Inferior parietal cortex (tissue), 1 donor: Measurements from ENCODE around the gene GPC5.

ENCODE experiments used
- DNase-seq: peaks from one replicate; pipeline ENCODE4 v3.0.0-alpha.2; 2016; ENCODE audit errors: extremely low spot score

GPC5 gene

DNA sequence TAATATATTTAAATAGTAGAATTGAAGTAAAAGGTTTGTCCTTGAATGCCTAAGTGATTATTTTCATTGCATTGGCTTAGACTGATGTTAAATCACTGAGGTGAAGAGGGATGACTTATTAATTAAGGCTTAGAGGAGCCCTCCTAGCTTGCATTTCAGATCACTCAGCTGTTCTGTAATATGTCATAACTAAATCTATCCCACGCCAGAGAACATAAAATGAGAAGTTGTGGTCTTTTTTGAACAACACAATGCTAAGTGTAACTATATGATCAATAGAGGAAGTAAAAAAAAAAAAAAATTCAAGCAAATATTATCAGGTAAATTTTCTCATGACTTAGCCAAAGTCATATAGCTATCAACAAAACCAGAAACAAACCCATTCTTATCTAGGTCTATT, 752.2 kb downstream of the GPC5 start:
- DNase-seq: no peak

DNA sequence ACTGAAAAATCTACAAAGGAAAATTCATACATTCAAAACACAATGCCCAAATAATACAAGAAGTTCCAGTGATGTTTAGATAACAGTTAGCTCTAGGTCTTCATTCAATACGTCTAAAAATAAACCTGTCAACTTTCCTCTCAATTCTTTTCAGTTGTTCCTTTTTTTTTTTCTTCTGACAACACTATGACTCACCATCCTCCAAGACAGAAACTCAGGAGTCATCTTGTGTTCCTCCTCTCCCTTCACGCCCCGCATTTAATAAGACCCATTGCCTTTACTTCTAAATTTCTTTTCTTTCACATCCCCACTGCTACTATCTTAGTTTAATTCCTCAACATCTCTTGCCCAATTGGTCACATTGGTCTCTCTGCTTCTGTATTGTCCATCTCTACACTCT, 759.9 kb downstream of the GPC5 start:
- DNase-seq: no peak

DNA sequence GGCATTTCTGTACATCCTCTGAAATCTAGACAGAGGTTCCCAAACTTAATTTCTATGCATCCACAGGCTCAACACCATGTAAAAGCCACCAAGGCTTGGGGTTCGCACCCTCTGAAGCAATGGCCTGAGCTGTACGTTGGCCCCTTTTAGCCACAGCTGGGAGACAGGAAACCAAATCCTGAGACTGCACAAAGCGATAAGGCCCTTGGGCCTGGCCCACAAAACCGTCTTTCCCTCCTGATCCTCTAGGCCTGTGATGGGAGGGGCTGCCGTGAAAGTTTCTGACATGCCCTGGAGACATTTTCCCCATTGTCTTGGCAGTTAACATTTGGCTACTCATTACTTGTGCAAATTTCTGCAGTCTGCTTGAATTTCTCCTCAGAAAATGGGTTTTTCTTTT, 766.4 kb downstream of the GPC5 start:
- DNase-seq: no peak

DNA sequence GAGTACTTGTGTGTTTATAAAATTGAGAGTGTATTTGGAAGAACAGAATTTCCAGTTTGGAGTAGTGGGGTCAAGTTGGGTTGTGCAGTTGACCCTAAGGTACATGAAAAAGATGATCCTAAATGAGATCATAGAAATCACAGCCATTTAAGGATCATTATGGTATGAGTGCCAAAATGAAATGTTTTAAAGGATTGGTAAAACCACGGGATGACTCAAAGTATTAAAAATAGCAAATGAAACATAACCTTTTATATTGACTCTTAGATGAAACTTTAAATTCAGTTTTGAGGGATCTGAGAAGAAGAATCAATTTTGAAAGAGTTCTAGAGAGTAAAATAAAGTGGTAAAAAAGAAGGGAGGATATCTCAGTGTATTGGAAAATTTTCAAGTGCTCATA, 773.8 kb downstream of the GPC5 start:
- no peak for DNase-seq

DNA sequence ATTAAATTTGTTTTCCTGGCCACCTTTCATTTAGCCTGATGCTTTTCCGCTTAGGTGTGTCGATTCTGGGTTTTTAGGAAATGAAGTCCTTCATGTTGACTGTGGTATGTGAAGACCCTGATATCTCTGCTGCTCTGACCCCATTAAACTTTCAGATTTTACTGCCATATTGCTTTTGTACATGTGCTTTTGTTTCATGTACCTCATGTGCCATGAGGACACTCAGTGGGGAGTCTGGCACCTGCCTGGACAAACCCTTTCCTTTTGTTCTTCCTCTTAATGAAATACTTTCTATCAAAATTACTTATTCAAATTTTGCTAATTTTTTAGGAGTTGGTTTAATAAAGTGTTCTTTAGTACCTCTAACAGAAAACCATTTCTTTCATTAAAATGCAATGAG, 774.8 kb downstream of the GPC5 start:
- DNase-seq: no peak

DNA sequence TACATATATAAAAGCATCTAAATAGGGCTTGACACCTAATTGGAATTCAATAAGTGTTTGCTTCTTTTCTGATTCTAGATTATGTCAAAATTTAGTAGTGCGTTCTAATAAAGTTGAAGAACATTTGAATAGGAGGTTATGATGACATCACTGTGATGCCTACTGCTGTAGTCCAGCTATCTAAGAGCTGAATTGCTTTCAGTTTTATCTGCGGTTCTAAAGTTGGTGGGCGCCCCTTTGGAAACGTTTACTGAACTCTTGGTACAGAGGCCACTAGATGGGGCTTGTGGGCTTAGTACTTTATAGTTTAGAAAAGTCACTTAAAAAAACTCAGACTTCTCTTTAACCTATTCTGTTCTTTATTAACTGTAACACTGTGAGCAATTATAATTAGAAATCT, 776.9 kb downstream of the GPC5 start:
- DNase-seq: peak; percentile 36

DNA sequence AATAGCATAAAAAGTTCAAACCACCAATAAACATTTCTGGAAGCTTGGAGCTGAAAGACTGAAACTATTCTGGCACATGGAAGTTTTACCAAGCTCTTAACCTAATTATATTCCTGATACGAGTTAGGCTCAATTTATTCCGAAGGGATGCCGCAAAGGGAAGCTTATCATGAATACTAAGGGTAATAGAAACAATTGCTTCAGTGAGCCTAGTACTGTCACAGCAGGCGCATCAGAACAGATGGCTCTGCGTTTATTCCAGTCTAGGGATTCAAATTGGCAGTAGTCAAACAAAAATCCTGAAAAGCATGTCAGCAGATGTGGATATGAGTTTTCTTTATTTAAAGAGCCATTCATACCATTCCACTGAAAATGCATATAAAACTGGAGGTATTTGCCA, 779.5 kb downstream of the GPC5 start:
- no peak for DNase-seq

DNA sequence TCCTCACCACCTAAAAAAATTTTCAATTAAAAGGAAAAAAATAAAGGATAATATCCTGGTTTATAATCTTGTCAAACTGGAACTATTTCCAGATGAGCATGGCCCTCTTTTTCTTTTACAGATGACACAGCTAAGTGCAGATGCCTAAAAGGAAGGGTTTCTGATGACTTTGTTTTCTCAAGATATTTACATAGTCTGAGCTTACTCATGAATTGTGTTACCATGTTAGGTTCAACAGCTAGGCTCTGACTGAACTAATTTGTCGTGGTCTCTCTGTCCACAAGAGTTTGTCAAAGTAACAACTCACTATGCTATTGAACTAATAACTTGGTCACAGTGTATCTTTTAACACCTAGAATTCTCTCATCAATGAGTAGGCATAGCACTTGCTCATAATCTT, 780.8 kb downstream of the GPC5 start:
- DNase-seq: no peak

DNA sequence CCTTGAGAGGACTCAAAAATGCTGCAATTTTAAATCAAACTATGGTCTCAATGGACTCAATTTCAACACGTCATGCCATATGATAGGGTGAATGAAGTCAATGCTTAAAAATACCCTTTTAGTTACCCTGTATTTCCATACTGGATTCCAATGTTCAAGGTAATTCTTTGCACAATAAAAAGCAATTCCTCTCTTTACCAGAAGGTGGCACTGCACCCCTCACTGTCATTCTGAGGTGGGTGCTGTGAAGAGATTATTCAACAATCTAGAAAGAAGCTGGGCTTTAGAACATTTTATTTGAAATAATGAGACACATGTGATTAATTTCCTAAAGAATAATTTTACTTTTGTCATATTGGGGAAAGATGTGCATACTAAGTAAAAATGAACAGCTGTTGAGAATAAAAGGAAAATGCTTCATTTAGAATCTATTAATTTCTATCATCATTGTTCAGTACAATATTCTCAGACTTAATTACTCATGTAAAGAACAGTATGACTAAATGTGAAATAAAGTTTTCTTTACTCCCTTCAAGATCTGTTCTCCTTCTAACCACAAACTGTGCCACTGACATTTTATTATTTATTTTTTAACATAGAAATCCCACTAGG, 789.1 kb downstream of the GPC5 start:
- DNase-seq: peak; percentile 79

DNA sequence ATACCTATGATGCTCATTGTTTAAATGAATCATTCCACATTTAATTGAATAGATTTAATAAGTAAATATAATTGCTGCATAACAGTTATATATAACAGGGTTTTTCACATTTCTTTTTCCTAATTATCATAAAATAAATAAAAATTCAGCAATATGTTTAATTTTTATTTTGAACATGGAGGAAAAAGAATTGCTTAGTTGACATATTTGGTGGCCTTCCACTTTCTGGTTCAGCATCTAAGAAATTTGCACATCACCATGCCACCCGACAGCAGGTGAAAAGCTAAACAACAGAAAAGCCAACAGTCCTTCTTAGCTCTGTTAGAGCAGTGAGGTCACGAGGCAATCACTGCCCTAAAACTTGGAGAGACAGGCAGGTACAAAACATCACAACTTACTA, 790.2 kb downstream of the GPC5 start:
- no peak for DNase-seq

DNA sequence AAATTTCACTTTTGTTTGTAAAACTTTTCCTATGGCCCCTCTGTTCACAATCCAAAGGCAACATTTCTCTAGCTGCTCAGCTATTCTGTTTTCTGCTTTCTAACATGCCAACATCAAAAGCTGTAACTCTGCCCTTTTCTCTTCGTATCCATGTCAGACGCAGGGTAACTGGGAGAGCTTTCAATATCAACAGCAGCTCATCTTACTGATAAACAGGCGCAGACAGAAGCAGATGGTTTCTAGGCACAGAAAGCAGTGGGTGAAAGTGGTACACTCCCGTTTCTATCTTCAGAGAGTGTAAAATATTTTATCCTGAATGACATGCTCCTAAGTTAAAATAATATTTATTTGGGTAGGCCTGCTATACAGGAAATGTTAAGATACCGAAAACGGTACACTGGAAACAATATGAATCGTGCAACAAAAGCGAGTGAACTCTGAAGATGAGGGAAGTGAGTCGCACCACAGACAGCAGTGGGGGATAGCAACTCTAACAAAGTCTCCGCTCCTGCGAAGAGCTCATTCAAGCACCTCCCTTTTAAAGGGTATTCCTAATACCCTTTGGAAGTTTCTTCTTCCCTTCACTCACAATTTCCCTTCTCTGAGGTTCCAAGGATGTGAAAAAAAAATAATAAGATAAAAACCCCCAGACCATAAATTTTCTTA, 798.3 kb downstream of the GPC5 start:
- no peak for DNase-seq

DNA sequence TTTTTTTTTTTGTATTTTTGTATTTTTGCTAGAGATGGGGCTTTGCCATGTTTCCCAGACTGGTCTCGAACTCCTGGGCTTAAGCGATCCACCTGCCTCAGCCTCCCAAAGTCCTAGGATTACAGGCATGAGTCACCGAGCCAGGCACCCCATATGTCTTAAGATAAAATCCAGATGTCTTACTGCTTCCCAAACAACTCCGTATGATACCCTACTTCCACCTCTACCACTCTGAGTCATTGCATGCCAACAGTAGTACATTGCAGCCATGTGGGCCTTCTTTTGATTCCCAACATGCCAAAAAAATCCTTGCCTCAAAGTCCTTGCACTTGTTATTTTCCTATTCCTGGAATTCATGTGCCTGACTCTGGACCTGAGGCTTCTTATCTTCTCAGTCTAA, 799.2 kb downstream of the GPC5 start:
- no peak for DNase-seq

DNA sequence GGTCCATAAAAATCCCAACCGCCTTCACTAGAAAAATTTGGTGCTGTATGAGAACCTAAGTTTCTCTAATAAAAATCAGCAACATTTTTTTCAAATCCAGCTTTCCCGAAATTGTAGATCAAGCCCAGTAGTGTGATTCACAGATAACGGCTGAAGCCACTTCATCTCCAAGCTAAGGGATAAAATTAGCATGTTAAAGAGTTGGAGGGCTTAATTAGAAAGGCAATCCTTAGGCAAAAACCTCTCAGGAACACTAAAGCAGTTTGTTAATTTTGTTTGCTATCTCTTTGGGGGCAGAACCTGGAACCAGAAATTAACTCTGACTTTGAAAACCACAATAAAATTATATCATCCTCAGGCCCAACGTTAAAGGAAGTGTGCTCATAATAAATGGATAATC, 820.2 kb downstream of the GPC5 start:
- no peak for DNase-seq

DNA sequence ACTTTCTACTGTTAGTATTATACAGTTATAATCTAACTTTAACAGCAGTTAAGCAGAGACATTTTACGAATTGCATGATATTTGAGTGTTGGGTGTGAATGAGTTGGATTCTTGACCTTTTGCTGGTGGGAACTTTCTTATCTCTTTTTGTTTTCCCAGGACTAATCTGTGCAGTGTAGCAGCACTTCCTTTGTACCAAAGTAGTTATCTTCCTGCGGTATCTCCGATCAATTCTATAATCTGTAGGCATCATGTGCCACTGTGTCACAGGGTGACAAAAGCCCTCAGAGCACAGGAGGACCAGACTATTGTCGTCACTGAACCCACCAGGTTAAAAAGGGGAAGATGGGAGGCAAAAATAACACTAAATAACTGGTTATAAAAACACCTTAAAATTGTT, 823.5 kb downstream of the GPC5 start:
- no peak for DNase-seq

DNA sequence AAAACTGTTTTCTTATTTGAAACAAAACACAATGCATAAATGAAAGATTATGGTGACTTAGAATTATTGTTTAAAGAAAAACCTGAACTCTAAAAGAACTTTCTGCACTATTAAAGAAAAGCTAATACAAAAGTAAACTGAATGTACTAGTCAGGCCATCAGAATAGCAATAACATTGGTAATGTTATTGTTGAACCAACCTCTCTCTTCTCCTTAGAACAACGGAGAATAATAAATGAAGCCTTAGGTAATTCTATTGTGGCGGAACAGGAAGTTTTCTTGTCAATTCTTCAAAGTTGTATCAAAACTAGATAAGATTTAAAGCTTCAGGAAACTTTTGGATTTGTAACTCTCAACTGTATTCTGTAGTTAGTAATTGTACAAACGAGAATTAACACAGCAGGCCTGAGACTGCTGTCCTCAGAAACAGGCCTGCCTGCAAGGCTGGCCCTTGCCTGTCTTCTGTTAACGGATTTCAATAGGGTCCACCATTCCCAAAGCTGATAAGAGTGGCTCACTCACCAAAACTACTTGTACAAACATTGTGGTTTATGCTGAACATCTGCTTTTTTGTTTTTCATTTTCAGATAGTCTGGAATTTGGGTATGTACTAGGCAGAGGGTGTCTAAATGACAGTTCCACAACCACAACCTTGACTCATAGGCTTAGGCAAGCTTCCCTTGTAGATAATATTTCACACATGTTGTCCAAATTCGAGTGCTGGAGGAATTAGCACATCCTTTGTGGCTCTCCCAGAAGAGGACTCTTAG, 825.8 kb downstream of the GPC5 start:
- DNase-seq: no peak

DNA sequence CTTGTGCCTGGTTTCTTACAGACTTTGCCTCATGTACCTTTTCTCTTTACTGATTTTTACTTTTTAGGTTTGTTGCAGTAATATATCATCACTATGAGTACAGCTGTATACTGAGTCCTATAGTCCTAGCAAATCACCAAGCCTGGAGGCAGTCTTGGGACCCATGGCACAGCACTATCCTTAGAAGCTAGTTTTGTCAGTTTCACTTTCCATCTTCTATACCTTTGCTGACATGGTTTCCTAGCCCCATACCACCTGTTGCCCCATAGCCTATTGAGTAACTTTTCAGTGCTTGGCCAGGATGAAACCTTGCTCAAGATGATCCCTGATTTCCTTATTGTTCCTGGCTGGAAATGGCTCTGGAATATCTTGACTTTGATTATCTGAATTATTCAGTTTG, 826.4 kb downstream of the GPC5 start:
- no peak for DNase-seq

DNA sequence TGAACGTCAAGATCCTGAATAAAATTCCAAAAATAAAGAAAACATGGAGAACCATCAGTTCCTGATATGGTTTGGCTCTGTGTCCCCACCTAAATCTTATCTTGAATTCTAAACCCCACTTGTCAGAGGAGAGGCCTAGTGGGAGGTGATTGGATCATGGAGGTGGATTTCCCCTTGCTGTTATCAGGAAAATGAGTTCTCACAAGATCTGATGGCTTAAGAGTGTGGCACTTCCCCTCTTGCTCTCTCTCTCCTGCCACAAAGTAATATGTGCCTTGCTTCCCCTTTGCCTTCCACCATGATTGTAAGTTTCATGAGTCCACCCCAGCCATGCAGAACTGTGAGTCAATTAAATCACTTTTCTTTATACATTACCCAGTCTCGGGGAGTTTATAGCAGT, 827.4 kb downstream of the GPC5 start:
- DNase-seq: no peak

DNA sequence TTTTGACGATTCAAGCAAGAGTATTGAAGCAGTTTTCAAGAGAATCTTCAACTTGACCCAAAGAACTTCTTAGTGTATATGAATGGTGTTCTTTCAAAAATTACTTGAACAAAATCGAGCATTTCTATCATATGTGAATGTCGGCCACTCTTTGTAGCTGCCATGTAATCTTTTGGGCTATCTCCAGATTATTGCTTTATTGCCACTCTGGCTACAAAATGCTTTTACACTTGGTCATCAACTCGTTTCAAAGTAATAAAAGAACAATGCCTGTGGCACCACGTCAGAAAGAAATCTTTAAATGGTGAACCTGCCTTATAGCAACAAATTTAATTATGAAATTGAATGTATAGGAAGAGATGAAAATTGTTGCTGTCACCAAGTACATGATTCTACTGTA, 834.5 kb downstream of the GPC5 start:
- DNase-seq: no peak

DNA sequence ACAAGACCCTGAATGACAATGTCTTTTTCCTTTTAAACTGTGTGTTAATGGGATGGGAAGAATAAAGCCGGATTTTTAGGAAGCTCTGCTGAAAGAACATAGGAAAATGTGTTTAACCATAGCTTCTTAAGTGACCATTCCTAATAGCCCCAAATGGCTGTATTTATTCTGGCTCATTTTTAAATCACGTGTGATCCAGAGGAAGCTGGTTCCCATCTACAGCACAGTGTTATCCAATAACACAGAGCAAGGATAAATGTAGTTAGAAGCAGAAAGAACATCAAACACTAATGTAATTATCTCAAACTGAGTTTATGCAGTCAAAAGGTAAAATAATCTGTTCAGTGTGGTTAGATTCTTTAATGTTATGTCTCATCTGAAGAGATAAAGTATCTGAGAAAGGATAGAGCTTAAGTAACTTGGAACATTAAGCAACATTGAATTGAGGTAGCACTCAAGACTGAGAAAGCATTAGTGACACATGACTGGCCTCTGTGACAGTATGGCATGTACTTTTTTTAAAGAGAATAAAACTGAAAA, 853.3 kb downstream of the GPC5 start:
- DNase-seq: no peak

DNA sequence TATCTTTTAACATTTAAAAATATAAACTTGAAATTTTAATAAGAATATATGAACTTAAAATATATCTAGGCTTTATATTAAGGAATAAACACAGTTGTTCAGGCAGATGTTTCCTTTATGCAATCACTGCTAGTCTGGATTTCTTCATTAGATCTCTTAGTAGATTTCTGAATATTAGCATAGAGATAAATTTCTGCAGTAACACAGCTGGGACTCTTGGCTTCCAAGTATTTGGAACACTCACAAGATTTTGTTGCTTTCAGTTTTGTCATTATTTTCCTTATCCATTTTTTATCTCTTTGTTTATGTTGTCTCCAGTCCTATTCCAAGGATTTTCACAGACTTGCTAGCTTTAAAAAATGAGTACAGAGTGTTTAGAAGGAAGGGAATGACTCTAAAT, 857.1 kb downstream of the GPC5 start:
- DNase-seq: no peak

DNA sequence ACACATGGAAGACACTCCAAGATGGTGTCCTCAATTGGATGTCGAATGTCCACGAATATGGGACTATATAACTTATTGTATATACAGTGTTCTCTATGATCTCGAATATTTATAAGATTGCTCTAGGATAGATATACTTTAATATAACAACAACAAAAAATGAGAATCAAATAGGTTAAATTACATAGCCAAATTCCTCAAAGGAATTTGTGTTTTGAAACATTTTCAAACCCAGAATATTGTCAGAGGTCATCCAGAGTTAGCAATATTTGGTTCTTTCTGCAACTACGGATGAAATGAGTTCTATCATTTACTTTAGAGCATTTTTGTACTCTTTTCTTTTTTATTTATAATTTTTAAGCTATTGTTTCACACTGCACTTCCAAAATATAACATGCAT, 857.8 kb downstream of the GPC5 start:
- DNase-seq: no peak

DNA sequence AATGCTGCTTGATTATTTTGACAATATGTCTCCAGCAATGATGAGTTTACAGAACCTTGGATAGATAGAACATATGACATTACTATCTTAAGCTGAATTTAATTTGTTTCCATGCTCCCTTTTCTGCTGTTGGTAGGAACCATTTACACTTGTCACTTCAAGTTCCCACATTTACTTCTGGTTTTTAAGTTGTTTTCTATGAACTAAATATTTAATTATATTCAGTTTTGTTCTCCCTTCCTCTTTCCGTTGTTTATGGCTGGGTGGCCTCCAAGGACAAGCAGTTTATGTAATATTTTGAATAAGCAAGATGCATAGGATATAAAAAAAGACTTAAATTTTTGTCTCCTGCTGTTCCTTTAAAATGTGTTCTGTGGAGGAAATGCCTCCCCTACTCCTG, 860.6 kb downstream of the GPC5 start:
- no peak for DNase-seq

DNA sequence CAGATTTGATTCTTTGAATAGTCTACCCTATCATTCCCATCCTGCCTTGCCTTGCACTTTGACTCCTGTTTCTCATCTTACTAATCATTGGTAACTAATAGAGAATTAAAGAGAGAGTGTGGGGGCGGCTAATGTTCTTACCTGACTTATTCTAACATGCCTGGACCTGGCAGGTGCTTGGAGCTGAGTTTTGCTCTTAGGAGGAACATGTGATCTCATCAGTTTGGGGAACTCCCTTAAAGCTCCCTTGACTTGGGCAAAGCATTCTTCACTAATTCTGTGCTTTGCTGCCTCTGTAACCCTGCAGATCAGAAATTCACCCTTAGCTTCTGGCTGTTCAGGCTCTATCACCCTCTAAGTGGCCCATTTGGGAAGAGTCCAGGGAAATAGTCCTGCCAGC, 861.1 kb downstream of the GPC5 start:
- DNase-seq: no peak
